GM21515 (cell line): ENCODE results near the gene AQP9.
"Not testable (repeated sequence)": the region's sequence is repeated elsewhere in the genome, so short reads cannot be mapped to it uniquely, and the experiment has no call there.

Experiments used
- ATAC-seq: cut with Tn5 transposase; IDR thresholded peaks from one replicate; pipeline ENCODE4 v1.9.1; 2021; ENCODE audit not compliant: unreplicated experiment

The AQP9 gene, protein sequence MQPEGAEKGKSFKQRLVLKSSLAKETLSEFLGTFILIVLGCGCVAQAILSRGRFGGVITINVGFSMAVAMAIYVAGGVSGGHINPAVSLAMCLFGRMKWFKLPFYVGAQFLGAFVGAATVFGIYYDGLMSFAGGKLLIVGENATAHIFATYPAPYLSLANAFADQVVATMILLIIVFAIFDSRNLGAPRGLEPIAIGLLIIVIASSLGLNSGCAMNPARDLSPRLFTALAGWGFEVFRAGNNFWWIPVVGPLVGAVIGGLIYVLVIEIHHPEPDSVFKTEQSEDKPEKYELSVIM

DNA sequence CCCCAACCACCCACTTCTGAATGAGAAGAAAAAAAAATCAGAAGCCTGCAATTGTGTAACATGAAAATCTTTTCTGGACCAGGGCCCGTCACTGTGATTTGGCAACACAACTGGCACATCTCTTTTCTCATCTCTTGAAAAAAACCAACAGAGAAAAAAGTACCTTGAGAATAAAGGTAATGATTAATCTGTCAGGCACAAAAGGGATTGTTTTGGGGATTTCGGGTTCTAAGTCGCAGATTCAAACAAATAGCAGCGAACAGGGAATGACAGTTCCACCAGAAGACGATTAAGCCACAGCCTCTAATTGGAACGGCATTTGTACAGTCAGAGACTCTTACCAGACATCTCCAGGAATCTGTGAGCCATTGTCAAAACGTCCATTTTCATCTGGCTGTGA, at the start of gene AQP9:
TSS of gene AQP9 (plus strand) at position 276 of the 400 bp plus-strand sequence. CDS start 185 bp downstream, outside the sequence.
- no peak for ATAC-seq

DNA sequence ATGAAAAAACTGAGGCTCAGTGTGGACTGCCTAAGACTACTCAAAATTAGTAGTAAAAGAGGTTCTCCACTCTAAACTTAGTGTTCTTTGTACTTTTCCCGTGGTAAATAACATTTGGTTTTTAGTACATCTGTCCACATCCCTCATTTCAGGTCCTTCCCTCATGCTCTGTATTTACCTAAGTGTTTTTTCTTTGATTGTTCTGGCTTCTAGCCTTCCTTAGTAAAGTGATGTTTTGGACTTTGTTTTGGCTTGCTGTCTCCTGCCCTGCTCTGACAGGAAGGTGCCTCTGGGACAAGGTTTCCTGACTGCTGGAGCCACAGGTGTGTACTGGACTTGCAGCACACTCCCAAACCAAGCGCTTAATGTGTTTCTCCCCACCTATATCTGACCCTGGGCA, 42.8 kb upstream of the AQP9 start:
- ATAC-seq, result no peak

DNA sequence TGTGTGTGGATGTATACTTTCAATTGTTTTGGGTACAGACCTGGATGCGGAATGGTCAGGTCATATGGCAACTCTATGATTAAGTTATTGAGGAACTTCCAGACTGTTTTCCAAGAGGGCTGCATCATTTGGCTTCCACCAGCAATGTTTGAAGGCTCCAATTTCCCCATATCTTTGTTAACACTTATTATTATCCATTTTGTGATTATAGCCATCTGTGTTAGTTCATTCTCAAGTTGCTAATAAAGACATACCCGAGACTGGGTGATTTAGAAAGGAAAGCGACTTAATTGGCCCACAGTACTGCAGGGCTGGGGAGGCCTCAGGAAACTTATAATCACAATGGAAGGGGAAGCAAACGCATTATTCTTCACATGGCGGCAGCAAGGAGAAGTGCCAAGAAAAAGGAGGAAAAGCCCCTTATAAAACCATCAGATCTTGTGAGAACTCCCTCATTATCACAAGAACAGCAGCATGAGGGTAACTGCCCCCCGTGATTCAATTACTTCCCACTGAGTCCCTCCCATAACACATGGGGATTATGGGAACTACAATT, 41.6 kb upstream of the AQP9 start:
- ATAC-seq, result no peak

DNA sequence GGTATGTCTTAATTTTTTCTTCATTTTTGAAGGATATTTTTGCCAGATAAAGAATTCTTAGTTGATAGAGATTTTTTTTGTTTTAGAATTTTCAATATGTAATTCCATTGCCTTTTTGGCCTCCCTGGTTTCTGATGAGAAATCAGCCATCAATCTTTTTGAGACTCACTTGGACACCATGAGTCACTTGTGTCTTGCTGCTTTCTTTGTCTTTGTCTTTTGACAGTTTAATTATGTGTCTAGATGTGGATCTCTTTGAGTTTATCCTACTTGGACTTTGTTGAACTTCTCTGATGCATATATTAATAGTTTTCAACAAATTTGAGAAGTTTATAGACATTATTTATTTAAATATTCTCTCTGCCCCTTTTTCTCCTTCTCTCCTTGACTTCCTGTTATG, 34.7 kb upstream of the AQP9 start:
- ATAC-seq, result no peak

DNA sequence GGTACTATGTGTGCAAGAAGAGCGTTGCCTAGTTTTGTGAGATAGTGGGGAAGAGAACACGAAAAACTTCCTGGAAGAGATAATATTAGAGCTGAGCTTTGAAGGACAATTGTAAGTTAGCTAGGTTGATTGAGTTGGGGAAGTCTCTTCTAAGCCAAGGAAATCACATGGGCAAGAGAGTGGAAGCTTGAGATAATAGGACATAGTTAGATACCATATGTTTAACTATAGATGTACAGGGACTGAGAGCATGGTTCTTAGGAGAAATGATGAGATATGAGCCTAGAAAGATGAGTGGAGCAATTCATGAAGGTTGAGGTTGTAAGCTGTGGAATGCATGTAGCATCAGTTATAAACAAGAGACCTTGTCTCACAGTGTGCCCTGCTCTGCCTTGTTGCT, 30.1 kb upstream of the AQP9 start:
- ATAC-seq, result no peak

DNA sequence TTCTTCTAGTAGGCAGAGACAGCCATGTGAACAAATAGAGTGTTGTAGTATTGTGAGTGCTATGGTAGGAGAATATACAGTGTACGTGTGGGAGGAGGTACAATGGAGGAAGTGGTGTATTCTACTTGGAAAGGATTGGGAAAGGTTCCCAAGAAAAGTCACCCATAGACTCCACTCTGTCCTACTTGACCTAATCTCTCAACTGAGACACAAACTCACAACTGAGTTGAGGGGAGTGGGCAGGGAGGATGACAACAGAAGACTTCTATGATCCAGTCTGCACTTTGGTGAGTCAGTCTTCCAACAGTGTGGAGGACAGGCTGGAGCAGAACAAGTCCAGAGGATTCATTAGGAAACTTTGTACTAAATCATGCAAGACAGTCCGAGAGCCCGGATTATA, 28.8 kb upstream of the AQP9 start:
- no peak for ATAC-seq

DNA sequence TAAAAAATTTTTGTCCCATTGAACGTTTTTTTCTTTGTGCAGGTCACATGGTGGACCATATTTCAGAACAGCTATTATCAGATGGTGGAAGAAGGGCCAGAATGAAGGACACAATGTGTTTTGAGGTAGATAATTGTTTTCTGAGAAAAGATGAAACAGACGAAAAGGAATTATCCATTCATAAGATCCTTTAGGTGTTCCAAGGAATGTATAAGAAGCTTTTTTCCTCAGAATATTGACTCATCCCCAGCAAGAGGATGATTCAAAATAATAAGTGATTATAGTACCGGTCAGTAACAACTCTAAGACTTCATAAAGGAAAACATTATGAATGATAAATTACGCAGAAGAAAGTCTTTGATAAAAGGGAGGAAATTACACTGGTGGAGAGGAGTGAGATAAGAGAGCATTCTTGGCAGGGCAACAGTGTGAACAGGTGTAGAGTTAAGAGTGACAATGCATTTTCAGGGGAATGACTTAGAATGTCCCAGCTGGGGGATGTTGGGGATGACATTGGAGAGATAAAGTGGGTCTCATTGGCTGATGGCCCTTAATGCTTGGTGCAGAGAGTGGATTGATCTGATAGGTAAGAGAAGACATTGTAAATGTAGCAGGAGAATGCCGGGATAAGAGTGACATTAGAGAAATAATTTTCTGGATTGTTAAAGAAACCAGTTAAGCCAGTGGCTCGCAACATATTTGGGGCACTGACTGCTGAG, 27.0 kb upstream of the AQP9 start:
- no peak for ATAC-seq

DNA sequence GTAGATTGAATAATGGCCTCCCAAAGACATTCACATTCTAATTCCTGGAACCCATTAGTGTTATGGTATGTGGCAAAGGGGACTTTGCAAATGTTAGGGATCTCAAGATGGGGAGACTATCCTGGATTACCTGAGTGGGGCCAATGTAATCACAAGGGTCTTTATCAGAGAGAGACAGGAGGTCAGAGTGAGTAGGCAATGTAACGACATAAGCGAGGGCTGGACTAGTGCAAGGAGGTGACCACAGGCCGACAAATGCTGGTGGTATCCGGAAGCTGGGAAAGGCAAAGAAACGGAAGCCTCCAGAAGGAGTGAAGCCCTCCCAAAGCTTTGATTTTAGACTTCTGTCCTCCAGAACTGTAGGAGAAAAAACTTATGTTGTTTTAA, 26.5 kb upstream of the AQP9 start:
- ATAC-seq, result no peak

DNA sequence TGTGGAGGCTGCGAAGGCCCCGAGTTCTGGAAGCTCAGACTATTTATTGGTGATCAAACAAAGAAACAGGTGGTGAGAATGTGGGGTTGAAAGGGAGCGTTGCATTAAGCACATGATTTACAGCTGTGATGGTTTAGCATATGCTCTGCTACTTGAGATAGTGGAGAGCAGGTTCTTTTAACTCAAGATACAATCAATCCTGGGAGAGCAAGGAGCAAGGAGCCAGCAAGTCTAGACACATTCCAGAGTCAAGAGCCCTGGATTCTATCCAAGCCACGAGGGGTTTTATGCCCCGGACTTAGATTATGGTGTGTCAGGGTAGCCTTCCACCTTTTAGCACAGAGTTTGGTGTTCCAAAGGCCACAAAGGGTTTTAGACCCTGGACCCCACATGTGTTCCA, 24.8 kb upstream of the AQP9 start:
- ATAC-seq, result not testable (repeated sequence)

DNA sequence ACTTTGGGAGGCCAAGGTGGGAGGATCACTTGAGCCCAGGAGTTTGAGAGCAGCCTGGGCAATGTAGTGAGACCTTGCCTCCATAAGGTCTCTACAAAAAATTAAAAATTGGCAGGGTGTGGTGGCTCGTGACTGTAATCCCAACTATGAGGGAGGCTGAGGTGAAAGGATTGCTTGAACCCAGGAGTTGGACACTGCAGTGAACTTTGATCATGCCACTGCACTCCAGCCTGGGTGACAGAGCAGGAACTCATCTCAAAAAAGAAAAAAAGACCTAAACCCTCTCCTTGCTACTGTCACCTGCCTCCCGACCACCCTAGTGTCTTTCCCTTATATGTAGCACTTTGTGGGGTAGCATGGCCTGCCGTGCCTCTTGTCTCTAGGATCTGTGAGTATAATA, 23.8 kb upstream of the AQP9 start:
- no peak for ATAC-seq

DNA sequence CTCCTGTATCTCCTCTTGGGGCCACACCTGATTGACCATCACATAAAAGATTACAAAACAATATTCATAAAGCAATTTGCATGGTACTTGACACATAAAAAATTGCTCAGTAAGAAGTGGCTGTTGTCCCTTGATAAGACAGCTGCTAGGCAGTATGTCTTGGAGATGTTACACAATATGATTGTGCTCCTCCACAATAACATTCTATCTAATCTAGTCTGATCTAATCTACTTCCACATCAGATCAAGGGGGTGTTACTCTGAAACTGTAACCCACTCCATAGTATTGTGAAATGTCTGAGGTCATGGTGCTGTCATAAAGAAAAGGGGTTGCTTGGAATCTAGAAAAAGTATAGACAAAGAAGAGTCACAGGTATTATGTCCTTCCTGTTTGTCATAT, 23.4 kb upstream of the AQP9 start:
- no peak for ATAC-seq

DNA sequence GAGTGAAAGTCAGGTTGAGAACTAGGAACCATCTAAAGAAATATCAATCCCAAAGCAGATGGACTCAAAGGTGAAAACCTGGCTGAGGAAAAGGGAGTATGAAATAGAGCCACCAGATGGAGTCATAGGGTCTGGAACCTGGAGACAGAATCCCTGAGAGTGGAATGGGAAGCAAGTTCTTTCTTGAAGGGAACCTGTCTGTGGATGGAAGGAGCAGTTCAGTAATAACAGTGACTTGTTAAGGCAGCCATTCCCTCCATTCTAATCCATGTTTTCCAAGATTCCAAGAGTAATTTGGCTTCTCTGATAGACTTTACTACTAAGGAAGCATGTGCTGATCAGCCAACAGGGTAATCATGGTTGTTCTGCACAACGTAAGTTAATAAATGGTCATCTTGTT, 22.5 kb upstream of the AQP9 start:
- ATAC-seq, result no peak

DNA sequence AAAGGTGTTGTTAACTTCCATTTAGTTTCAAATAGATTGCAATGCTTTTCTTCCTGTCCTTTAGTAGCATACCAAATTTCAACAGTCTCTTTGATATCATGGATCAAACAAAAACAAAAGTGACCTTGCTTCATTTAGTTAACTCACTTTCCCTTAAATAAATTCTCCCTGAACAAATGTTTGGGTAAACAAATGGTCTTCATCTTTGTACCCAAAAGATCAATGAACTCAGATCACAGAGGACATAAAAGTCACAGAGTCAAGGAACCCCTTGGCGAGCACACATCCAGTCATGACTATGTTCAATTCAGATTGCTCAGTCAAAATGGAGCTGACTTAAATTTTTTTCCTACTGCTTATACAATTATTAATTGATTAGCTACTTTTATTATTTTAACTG, 20.6 kb upstream of the AQP9 start:
- no peak for ATAC-seq

DNA sequence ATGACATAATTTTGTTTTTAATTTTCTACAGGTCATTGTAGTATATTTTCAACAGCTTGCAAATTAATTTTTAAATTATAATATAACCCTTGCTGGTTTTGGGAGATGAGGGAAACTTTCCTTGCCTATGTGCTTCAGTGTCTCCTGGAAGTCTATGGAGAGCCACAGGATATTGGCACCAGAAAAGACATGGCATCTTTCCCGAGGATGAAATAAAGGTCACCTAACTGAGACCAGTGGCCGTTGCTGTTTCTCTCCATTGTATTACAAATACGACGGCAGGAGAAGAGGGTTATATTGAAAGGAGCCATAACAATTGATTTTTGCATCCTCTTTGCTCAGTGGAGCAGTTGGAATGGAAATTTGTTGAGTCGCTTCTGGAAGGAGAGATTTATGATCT, 19.9 kb upstream of the AQP9 start:
- ATAC-seq, result no peak

DNA sequence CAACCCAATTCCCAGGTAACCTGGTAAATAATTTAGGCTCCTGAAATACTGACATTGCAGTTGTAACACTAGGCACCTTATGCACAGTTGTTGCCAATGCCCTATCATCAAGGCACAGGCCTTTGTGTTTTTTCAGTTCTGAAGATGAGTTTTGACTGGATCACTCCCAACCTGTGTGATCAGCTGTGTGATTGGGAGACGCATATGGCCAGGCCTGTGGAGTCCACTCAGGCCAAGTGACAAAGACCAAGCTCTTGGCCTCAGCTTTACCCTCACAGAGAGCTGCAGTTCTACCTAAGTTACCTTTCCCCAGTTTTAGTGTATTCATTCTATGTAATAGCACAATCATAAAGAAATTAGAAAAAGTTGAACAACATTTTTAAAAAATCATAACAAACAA, 19.2 kb upstream of the AQP9 start:
- no peak for ATAC-seq

DNA sequence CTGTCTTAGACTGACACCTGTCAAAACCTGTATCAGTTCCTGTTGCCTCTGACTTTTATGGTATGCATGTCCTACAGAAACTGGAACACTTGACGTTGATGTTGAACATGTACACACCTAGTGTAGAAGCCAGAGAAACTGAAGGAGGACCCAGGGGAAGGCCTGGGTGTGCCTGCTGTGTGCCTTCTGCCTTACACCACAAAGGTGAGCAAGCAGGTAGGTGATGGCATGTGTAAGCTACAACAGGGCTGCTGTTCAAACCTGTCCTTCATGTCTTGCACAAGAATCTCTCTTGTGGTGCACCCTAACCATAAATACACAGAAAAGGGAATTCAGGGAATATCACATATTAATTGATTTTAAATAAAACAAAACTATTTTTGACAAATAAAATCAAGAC, 13.6 kb upstream of the AQP9 start:
- no peak for ATAC-seq

DNA sequence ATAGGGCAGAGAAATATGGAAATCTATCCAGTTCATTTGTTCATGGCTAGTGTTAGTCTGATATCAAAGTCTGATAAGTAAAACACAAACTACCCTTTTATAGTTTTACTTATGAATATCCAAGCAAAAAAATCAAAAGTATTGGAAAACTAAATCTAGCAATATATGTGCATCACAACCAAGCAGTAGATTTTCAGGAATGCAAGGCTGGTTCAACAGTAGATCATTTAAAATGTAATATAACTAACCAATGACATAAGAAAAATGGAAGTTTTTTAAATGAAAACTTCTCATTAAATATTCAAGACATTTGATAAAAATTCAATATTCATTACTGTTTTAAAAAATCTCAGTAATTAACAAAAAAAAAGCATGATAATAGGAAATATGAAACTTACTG, 12.8 kb upstream of the AQP9 start:
- ATAC-seq, result no peak

DNA sequence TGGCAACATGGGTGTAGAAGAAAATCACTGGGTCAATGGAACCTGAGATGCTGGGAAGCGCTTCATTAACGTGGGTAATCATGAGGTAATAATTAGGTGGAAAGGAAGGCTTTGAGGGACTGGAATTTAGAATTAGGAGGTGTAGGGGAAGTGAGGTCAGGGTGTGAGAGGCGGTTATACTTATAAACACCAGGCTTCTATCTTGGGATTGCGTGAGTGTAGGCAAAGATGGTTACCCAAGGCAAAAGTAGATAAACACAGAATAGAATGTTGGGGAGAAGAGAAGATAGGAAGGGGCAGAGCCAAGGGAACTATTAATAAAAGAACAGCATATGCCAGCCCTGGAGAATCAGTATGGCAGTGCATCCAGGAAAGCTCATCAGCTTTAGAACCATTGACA, 3.3 kb upstream of the AQP9 start:
- ATAC-seq, result no peak

DNA sequence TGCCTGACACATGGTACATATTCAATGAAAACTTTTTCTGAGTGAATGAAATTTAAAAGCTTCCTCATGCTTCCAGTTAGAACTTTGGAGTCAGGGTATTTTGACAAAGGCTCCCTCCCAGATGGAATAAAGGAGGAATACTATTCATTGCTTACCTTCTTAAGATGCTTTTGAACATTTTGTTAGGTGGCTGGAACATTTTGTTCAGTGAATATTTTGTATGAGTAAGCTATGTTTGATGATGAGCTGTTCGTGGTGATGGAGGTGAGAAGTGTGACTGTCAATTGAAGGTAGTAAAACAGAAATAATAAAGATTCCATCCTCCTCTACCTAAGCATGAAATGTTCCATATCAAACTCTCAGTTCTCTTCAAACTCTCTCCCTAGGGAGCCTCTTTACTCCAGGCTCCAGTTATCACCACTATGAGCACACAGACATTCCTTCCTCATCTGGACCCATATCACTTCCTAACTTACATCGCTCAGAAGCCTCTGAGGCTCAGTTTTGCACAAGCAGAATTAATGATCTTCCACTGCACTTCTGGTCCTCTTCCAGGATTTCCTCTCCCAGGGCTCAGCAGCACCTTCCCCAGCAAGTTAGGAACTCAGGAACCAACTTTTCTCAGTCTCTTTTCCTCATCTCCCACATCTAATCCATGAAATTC, 2.5 kb upstream of the AQP9 start:
- ATAC-seq, result no peak

DNA sequence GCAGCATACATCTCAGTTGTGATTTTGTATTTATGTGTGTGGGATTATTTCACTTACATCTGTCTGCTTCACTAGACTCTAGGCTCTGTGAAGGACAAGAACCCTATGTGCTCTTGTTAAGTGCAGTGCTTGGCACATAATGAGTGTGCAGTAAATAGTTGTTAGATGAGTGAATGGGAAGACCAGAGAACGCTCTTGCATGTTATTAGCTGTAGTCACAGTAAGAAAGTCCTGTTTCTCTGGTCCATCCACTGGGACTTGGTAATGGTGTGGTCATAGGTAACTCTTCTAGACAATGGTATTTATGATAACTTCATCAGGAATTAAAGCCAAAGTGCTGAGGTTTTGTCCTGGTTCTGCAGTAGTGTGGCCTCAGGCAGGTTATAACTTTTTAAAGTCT, 1.4 kb upstream of the AQP9 start:
- no peak for ATAC-seq

DNA sequence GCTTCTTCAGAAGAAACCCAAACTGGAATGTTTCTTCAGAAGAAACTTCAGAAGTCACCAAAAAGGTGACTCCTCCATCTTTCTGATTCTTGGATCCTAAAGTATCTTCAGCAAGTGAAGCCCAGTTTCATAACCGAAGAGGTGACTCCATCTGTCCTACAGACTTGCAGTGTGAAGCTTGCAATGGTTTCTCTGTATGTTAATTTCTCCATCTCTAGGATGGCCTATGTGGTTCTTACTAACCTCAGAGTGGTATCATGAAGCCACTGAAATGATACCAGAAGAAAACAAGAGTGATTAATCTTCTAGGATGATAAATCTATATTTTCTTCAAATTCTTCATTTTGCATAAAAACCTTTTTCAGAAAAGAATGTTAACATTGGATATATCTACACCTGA, 495 bp upstream of the AQP9 start:
- ATAC-seq, result no peak
